GM08714 (cell line): ENCODE measurements around the gene PUS10.

Experiments
- H3K4me3 ChIP-seq: fragments of 200-500 bp; sonication (Bioruptor generic); 2 replicates; pipeline ENCODE4 v1.5.1; 2014; ENCODE audit warnings: mild to moderate bottlenecking, low read length, inconsistent platforms
- ZNF274 ChIP-seq: IDR thresholded peaks from 2 replicates; pipeline ENCODE4 v1.6.1; 2012; ENCODE audit warnings: mild to moderate bottlenecking, low read depth, low read length

Gene PUS10

DNA sequence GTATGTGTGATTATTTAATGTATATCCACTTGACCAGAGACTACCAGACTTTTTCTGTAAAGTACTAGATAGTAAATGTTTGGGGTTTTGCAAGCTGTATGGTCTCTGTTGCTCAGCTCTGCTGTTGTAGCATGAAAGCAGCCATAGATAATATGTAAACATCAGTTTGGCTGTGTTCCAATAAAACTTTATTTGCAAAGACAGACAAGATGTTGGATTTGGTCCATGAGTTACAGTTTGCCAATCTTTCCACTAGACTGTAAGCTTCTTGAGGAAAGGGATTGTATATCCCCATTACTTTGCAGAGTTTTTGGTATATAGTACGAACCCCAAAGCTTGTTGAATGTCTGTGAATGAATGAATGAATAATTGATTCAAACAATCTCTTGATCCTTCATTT lies 119.5 kb downstream of the PUS10 start:
- no peak for TF ChIP-seq ZNF274
- H3K4me3 ChIP-seq = no peak overlapping the region
